HG02981 (cell line): ENCODE measurements around the gene FGF8.
"Not testable (repeated sequence)": the region's sequence is repeated elsewhere in the genome, so short reads cannot be mapped to it uniquely, and the experiment has no call there.

Source experiments
- ATAC-seq: cut with Tn5 transposase; IDR thresholded peaks from one replicate; pipeline ENCODE4 v1.9.1; 2021; ENCODE audit warnings: mild to moderate bottlenecking, moderate library complexity; ENCODE audit not compliant: unreplicated experiment

Gene FGF8, protein sequence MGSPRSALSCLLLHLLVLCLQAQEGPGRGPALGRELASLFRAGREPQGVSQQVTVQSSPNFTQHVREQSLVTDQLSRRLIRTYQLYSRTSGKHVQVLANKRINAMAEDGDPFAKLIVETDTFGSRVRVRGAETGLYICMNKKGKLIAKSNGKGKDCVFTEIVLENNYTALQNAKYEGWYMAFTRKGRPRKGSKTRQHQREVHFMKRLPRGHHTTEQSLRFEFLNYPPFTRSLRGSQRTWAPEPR

DNA sequence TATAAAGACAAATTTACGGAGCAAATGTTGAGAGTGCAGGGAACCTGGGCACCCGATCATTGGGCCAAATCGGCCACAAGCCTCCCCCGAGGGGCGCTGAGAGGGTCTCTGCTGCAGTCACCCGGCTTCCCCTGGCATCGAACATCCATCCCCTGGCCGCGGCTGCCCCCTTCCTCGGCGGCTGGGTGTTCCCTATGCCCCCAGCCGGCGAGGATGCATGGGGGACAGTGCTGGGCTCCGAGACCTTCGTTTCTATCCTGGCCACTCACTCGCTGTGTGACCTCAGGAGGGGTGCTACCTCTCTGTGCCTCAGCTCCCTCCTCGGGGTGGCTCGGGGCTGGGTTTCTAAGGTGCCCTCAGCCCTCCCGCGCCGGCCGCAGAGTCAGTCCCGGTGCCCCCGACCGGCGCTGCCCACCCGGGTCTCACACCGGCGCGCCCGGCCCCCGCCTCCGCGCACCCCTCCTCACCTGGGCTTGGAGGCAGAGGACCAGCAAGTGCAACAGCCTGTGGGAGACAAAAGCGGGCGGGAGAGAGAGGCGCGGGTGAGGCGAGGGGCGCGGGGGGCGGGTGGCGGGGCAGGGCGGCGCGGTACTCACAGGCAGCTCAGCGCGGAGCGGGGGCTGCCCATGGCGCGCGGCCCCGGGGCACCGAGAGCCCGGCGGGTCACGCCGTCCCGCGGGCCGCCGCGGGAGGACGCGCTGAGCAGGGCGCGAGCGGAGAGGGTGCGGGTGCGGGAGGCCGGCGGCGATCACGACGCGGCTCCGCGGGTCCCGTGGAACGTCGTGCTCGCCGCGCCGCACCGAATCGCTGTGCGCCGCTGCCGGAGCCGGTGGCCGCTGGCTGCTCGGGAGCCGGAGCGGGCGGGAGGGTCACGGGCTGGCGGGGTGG is at the start of gene FGF8:
FGF8 (minus strand) TSS at position 842 of the 888 bp plus-strand sequence; CDS start at position 628, 214 bp downstream.
- ATAC-seq, result no peak

DNA sequence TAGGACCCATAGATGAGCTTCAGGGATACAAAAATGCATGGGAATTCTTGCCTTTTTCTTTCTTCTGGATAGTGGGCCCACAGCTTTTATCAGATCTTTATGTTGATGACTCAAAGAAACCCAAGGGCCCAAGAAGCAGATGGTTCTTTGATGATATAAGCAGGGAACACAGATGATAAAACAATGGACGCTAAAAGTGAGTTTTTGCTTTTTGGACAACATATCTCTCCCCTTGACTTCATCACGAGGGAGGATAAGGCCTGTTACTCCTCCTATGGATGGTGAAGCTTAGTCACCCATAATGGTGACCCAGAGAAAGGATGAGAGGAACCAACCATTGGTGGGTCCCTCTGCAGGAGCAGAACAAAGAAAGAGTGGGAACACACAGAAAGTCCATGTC is 48.8 kb upstream of the FGF8 start:
- ATAC-seq, result no peak

DNA sequence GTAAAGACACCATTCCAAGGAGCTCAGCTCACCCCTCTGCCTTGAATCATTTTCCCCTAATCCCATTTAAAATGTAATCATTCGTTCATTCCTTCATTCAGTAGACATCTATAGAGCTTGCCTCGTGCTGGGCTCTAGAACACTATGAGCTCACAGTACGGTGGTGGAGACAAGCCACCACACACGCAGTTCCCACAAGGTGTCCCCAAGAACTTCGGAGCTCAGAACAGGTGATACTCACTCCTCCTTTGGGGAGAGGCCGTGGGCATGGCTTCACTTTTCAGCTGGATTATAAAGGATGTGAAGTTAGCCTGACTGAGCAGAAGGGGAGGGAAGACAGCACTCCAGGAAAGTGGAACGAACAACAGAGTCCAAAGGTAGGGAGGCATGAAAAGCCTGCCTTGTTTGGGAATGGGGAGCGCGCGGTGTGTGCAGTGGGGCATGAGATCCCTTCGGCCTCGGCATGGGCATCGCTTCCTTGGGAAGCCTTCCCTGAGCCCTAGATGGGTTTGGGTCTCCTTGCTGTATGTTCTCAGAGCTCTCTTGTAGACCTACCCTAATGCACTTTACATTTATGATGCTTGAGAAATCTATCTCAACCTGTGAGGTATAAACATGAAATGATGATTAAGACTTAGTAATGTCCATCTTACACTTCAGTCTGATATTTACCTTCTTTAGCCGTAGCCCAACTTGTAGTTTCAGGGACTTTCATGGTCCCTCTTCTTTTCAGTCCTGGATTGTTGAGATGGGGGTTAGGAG is 43.1 kb upstream of the FGF8 start:
- peak; percentile 17 for ATAC-seq

DNA sequence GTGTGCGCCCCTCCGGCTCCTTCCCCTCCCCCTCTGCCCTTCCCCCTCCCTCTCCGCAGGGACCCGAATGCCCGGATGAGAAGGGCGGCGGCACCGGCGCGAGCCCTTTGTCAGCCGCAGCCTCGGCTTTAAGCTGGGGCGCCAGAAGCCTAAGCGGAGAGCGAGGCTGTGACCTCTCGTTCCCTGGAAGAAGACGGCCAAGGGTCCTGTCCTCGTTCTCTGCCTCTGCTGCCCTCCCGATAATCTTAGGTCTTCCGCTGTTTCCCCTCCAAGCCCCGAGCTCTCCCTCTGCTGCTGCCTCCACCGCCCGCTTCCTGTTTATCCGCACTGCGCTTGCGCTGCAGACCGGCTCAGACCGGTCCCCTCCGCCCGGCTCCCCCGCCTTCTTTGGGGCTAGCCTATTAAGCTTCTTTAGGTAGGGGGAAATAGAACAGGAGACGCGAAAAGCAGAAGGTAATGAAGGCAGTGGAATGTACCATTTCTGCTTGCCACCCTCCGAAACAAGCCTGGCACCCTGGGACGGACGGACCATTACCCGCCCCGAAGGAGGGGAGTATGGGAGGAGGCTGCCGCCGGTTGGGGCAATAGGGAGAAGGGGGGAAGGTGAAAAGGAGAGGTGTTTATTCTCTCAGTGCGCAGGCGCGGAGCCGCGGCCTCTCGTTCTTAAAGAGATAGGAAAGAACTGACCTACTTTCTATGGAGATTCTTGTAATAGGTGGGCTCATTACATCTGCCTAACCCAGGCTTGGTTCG is 42.4 kb upstream of the FGF8 start, which contains the start of gene OGA:
OGA (minus strand) TSS at position 326 of the 753 bp plus-strand sequence. CDS start 422 bp downstream, outside the sequence.
- ATAC-seq, result peak; percentile 86

DNA sequence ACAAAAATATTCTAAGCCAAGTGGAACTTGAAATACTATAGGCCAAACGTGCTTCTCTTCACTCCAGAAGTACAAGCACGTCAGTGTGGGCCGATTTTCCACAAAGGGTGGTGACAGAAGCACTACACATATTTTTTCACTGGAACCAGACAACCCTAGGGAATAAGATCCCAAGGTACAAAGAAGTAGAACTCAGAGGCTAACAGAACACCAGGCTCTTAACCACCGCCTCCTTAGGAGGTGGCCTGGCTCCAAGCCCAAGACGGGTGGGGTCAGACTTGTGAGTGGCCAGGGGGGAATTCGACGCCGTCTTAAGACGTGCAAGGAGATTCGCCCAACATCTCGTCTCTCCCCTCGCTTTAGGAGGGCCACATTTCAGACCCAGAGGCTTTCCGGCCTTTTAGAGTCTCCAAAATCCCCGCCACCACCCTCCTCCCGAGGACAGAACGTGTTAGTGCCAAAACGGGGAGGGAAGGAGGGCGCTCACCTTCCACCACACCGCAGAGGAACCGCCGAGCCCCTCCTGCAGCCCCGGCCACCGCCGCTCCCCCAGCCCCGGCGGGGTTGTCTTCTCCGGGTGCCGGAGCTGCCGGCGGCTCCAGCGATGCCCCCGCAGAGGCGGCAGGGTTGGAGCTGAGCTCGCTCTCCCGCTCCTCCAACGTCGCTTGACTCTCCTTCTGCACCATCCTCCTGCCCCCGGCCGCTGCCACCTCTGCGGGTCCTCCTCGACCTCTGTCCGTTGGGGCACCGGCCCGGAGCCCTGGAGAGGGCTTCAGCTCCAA is 41.6 kb upstream of the FGF8 start:
- no peak for ATAC-seq

DNA sequence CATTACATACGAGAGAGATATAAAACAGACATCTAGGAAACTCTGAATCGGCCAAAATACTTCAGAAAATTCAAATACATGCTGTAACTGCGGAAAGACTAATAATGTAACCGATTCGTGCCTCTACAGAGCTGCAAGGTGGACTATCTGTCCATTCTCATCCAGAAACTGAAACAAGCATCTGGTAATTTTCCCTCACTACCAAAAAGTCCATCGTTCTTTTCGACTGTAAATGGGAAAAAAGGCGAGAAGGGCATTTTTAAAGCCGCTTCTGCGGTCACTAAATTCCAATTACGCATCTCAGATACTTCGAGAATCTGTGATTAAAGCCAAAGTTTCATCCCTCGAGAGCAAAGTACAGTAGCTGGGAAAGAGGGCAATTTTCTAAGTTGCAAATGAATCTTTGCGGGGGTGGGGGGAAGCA is 41.0 kb upstream of the FGF8 start:
- ATAC-seq, result no peak

DNA sequence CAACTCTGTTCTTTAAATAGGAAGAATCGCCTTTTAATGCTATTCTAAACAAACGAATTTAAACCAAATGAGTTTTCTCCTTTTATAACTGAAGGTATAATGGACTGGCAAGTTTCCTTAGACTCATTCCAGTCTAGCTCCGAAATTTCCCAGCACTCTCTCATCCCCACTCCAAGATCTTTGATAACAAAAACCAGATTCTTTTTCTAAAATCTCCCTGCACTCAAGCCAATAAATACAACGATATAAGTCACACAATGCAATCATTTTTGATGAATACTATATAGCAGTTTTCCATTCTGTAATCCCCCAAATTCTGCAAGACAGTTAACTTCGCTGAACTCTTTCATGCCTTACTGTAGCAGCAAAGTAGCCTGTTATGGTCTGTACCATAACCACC is 40.5 kb upstream of the FGF8 start:
- no peak for ATAC-seq

DNA sequence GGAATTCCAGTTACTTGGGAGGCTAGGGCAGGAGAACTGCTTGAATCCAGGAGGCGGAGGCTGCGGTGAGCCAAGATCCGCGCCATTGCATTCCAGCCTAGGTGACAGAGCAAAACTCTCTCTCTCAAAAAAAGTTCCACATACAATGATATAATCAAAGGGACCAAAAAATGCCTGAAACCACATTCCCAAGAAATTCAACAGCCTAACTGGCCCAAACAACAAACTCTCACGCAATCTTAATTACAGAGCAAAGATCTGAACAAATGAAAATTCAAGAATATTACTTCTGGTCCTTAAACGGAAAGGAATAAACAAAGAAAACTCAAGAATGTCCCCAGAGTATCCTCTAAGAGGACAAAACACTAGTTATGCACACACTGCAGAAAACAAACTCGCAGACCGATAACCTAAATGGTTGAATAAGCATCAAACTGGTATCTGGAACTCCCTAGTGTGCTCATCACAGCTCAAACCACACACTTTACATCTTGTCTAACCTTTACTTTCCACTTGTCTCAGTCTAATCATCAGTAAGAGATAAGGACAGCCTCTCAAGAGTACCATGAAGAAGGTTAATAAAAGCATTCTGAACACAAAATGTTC is 38.7 kb upstream of the FGF8 start:
- ATAC-seq, result no peak

DNA sequence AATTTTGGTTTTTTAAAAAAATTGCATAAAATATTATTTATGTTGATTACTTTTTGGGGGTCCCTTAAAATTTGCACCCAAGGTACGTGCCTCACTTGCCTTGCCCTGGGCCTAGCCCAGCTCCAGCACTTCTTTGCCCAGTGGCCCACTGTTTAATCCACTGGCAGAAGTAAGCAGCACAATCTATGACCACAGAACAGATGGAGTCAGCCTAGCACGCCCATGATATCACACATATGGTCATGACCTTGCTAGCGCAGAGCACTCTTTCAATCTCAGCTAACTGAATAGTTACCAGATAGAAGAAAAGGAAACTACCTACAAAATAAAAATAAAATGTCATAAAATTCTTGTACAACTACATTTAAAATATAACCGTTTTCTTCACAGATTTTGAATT is 36.7 kb upstream of the FGF8 start:
- ATAC-seq, result no peak

DNA sequence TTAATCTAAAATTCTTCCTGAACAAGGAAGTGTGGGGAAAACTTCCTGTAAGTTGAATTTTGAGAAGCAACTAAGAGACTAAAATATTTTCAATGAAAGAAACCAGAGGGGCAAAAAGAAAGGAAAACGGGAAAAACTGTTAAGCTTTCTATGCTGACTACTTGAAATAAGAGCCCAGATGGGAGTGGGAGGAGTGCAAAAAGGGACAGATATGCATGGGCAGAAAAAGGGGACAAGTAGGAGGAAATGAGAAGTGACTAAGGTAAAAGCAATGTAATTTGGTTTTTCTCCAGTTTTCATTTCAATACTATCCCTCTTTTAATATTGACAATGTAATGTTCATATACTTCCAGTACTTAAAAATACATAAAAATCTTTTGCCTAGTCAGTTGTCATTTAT is 31.2 kb upstream of the FGF8 start:
- ATAC-seq, result no peak

DNA sequence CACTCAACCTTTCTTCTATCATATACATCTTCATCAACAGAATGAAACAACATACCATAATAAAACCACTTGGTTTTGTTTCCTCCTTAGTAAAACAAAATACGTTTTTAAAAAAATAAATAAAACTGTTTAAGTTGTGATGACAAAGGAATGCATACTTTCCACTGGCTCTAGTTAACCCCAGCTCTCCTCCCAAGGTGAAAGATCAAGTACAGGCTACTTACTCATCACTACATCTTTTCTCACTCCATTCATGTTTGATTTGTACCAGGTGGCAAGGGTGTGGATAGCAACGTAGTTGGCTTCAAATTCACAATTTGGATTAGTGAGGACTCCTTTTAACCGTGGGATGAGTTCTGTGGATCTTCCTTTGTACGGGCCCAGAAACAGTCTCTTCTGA is 27.6 kb upstream of the FGF8 start:
- no peak for ATAC-seq

DNA sequence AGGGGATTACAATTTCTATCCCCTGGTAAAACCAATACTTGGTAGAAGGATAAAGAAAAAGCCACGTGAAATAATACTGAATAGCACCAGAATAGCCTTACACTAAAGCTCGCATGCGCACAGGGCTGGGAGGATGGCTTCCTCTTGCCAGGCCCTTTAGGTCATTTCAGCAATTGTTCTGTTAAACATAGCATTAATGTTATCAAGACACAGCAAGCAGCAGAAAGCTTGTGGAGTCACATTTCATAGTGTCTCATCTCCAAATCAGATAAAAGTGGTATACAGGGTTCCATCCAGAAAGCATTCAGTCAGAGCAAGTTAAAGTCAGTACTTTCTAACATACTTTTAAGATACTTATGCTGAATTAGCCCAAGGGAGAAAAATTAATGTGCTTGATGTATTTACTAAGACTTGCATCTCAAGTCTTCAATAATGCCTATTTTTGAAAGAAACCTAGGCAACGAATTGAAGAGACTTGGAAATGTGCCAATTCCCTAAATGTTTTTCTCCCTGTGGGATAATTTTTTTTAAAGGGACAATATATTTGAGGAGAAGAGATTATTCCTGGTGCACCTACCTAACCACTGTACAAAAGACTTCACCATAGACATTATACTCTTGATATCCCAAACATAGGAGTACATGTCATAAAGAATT is 21.6 kb upstream of the FGF8 start:
- ATAC-seq, result no peak

DNA sequence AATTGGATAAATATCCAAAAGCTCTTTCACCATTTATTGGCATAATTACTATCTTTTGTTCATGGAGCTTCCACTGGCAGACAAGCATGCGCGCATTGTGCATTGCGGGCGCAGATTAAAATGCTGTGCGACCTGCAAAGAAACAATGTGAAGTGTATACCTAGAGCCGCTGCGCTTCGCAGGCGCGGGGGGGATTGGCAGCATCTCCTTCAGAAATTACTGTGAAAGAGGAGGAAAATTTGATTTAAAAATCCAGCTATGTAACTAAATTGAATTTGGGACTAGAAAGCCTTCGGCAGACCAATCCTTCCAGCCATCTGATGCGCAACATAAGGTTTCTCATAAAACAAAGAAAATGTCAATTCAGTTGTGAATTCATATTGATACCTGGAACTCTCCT is 17.6 kb upstream of the FGF8 start:
- no peak for ATAC-seq

DNA sequence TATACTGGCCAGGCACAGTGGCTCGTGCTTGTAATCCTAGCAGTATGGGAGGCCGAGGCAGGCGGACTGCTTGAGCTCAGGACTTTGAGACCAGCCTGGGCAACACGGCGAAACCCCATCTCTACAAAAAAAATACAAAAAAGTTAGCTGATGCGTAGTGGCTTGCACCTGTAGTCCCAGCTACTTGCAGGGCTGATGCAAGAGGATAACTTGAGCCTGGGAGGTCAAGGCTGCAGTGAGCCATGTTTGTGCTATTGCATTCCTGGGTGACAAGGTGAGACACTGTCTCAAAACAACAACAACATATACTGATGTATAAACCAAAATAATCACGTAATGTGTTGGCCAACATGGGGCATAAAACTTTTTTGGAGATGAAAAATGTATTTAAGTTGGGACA is 13.8 kb upstream of the FGF8 start:
- no peak for ATAC-seq

DNA sequence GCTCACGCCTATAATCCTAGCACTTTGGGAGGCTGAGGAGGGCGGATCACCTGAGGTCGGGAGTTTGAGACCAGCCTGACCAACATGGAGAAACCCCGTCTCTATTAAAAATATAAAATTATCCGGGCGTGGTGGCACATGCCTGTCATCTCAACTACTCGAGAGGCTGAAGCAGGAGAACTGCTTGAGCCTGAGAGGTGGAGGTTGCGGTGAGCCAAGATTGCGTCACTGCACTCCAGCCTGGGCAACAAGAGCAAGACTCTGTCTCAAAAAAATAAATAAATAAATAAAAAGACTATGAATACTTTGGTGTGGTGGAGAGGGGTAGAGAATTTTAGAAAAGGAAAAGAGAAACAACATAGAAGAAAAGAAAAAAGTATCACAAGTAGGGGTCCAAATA is 13.3 kb upstream of the FGF8 start:
- not testable (repeated sequence) for ATAC-seq

DNA sequence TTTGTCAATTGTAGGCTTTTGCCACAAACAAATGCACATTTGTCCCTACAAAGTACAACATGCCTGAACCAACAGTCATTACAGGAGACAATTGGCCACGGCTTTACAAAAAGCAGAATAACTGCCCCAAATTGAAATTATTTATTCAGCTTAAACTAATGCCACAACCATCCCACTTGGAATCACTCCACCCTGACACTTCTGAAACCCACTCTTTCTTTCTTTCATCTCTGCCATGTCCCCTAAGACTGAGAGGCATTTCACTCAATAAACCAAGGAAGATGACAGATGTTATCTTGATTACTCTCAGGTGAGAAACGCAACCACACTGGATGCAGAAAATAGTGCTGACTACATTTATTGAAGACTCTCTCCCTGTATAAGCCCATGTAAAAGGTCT is 9.9 kb upstream of the FGF8 start:
- ATAC-seq, result no peak

DNA sequence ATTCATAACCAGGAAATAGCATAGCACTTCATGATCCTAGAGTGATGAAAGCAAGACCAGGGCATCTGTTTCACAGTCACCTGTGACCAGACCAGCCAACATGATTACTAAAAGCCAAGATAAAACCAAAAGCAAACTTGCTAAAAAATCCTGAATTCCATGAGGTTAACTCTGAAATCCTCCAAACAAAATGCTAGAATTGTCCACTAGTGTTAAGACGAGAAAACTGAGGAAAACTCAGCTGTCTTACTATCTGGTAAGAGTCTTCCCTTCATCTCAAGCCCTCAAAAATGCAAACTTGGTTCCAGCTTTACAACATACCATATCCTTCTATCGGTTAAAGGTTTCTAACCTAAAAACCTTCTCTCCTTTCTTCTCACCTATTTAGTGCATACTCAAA is 8.6 kb upstream of the FGF8 start:
- ATAC-seq, result no peak

DNA sequence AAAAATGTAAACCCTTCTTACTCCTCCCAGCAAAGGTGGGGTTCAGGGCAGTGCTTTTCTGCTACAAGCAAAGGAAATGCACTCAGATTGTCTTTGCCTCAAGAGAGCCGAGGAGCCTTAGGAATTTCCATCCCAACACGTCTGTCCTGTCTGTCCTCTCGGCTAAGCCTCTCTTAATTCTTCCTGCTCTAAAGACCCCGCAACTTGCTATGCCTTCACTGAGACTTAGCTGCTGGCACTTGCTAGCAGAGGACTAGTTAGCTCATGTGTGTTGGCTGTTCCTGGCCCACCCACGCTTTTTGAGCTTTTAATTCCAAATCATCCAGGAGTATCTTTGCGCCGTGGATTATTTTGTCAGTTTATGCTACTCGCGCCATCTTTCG is 7.8 kb upstream of the FGF8 start:
- ATAC-seq, result no peak
